Endothelial cell (in vitro differentiated cells): ENCODE measurements around the gene MAPK11. TPM values are rescaled to one million over a fixed set of nuclear protein-coding genes. Genes with fewer than 3 reads are reported as not detected.

ENCODE experiments used
- DNase-seq: peaks from one replicate; pipeline ENCODE4 v3.0.0; 2021; ENCODE audit warnings: low spot score
- H3K27ac Mint-ChIP-seq: one replicate; pipeline ENCODE4 v1.8.0; 2021; ENCODE audit warnings: mixed read lengths, inconsistent platforms; ENCODE audit not compliant: unreplicated experiment
- H3K27me3 Mint-ChIP-seq: one replicate; pipeline ENCODE4 v1.8.0; 2021; ENCODE audit warnings: mild to moderate bottlenecking, moderate library complexity, mixed read lengths, inconsistent platforms; ENCODE audit not compliant: unreplicated experiment
- H3K36me3 Mint-ChIP-seq: one replicate; pipeline ENCODE4 v1.8.0; 2021; ENCODE audit warnings: mild to moderate bottlenecking, low read depth, mixed read lengths, inconsistent platforms; ENCODE audit not compliant: unreplicated experiment
- H3K4me1 Mint-ChIP-seq: one replicate; pipeline ENCODE4 v1.8.0; 2021; ENCODE audit warnings: mild to moderate bottlenecking, mixed read lengths, inconsistent platforms; ENCODE audit not compliant: unreplicated experiment
- H3K4me3 Mint-ChIP-seq: one replicate; pipeline ENCODE4 v1.8.0; 2021; ENCODE audit warnings: mild to moderate bottlenecking, mixed read lengths, inconsistent platforms; ENCODE audit not compliant: unreplicated experiment
- H3K9me3 Mint-ChIP-seq: one replicate; pipeline ENCODE4 v1.8.0; 2021; ENCODE audit warnings: mixed read lengths, inconsistent platforms; ENCODE audit not compliant: unreplicated experiment
- total RNA-seq: library from RNA; stranded (reverse); fragmentation: NEBNext Ultra II Directional; extraction: Animal tissue kit (Norgen Biotek cat#: 25700); gene quantifications from one replicate; pipeline ENCODE4 v1.2.1, GENCODE V29; 2021; ENCODE audit not compliant: unreplicated experiment
- TF ChIP-seq, protein P1 (sequence below): fragments of 200-600 bp; sonication (generic); IDR thresholded peaks from one replicate; pipeline ENCODE4 v1.5.0; 2021; ENCODE audit warnings: antibody characterized with exemption; ENCODE audit not compliant: unreplicated experiment

Gene MAPK11
- total RNA-seq, 1 donor from 2014 or later: 62.4 TPM

- Mint-ChIP-seq H3K4me1 (peaks cover 3% of the 10 kb centered on the region), H3K9me3 (no peaks in the 10 kb centered on the region), H3K27ac (no peak overlapping the region), H3K4me3 (no peak overlapping the region), H3K27me3 (peaks cover 9% of the 10 kb centered on the region), H3K36me3 (peaks cover 3% of the 10 kb centered on the region)
- TF ChIP-seq, protein P1, sequence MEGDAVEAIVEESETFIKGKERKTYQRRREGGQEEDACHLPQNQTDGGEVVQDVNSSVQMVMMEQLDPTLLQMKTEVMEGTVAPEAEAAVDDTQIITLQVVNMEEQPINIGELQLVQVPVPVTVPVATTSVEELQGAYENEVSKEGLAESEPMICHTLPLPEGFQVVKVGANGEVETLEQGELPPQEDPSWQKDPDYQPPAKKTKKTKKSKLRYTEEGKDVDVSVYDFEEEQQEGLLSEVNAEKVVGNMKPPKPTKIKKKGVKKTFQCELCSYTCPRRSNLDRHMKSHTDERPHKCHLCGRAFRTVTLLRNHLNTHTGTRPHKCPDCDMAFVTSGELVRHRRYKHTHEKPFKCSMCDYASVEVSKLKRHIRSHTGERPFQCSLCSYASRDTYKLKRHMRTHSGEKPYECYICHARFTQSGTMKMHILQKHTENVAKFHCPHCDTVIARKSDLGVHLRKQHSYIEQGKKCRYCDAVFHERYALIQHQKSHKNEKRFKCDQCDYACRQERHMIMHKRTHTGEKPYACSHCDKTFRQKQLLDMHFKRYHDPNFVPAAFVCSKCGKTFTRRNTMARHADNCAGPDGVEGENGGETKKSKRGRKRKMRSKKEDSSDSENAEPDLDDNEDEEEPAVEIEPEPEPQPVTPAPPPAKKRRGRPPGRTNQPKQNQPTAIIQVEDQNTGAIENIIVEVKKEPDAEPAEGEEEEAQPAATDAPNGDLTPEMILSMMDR: no peak
- no peak for DNase-seq
Observed at GRCh38 chr22:50287731-50288130, 17.6 kb upstream of the MAPK11 start.

DNA sequence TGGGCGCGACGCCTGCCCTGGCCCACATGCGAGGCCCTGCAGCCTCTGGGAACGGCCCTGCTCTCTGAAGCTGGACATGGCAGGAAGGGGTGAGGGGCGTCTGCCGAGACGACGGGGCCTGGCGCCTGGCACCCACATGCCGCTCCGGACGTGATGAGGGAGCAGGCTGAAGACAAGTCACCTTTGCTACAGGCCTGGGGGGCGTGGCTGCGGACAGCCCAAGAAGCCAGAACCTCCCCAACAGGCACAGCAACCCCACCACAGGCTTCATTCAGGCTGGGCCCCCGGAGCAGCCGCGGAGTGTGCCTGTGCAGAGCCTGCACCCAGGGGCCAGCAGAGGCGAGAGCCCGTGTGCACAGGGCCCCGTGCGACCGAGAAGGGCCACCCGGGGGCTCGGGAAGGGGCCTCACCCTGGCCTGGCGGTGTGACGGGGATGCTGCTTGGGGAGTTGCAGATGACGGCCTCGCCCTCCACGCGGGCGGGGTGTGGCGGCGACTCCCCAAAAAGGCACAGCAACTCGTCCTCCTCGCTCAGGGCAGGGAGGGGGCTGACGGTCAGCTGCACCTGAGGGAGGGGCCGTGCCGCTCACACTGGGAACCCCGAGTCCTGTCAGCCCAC is 16.6 kb upstream of the MAPK11 start:
- H3K4me1 Mint-ChIP-seq: no peaks in the 10 kb centered on the region
- H3K4me3 Mint-ChIP-seq: no peak overlapping the region
- TF ChIP-seq, protein P1: no peak
- H3K9me3 Mint-ChIP-seq: no peaks in the 10 kb centered on the region
- H3K36me3 Mint-ChIP-seq: peaks cover 3% of the 10 kb centered on the region
- peaks cover 9% of the 10 kb centered on the region for H3K27me3 Mint-ChIP-seq
- no peak overlapping the region for H3K27ac Mint-ChIP-seq
- no peak for DNase-seq

DNA sequence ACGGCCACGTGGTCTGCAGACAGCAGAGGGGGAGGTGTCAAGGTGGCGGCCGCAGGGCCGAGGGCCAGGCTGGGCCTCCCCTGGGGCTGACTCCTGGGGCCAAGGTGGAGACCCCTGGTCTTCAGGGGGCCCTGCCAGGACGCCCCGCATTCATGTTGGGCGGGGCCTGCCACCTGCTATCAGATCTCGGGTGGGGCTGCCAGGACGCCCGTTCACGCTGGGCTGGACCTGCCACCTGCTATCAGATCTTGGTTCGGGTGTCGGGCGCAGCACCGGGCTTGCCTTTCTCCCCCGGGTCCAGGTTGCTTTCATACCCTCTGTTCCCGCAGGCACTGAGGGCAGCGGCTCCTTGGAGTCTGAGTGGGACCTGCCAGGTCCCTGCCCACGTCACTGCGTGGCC is 16.1 kb upstream of the MAPK11 start:
- no peak overlapping the region for H3K4me3 Mint-ChIP-seq
- peaks cover 3% of the 10 kb centered on the region for H3K36me3 Mint-ChIP-seq
- H3K27me3 Mint-ChIP-seq: peaks cover 9% of the 10 kb centered on the region
- no peak overlapping the region for H3K27ac Mint-ChIP-seq
- DNase-seq: no peak
- TF ChIP-seq, protein P1: no peak
- no peaks in the 10 kb centered on the region for H3K9me3 Mint-ChIP-seq
- no peaks in the 10 kb centered on the region for H3K4me1 Mint-ChIP-seq

GRCh38 chr22:50285568-50286229 is 15.5 kb upstream of the MAPK11 start:
- H3K36me3 Mint-ChIP-seq: peaks cover 3% of the 10 kb centered on the region
- TF ChIP-seq, protein P1: no peak
- H3K27me3 Mint-ChIP-seq: peaks cover 9% of the 10 kb centered on the region
- H3K9me3 Mint-ChIP-seq: no peaks in the 10 kb centered on the region
- DNase-seq: no peak
- H3K27ac Mint-ChIP-seq: no peak overlapping the region
- no peaks in the 10 kb centered on the region for H3K4me1 Mint-ChIP-seq
- H3K4me3 Mint-ChIP-seq: no peak overlapping the region

DNA sequence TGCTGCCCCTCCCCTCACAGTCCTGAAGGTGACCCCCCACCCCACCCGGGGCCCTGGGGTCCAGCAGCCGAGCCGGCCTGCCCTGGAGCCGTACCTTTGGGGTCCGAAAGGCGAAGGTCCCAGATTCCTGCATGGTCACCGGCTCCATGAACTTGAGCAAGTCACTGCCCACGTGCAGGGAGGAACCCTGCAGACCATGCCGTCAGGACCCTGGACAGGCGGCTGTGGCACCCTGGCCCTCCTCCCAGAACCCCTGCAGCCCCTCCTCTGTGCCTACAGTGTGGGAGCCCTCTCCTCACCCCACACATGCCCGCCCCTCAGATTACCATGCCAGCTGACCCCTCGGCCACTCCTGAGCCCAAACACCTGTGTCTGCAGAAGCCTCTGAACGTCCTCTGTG is 14.3 kb upstream of the MAPK11 start:
- no peak overlapping the region for H3K4me3 Mint-ChIP-seq
- TF ChIP-seq, protein P1: no peak
- H3K9me3 Mint-ChIP-seq: no peaks in the 10 kb centered on the region
- DNase-seq: no peak
- no peaks in the 10 kb centered on the region for H3K4me1 Mint-ChIP-seq
- H3K36me3 Mint-ChIP-seq: peaks cover 3% of the 10 kb centered on the region
- H3K27me3 Mint-ChIP-seq: peaks cover 6% of the 10 kb centered on the region
- H3K27ac Mint-ChIP-seq: no peak overlapping the region
